ENCODE data around the gene VAT1L.

The VAT1L gene

GRCh38 chr16:77788181-77789084, at the start of gene VAT1L:
Gene VAT1L (plus strand): TSS chr16:77788564. CDS start chr16:77788683, 119 bp downstream.
- no peak for TF ChIP-seq CTCF (IDR thresholded peaks at IDR 0.05; ENCODE audit: insufficient read depth, low read depth, low read length, missing control alignments)
- peak; percentile 16 for DNase-seq (ENCODE audit: low read depth)
- no peak within 1 kb of the TSS for H3K4me3 ChIP-seq (ENCODE audit: low read depth, low read length)

GRCh38 chr16:77738706-77739558, 49.4 kb upstream of the VAT1L start:
- DNase-seq (ENCODE audit: low read depth): no peak
- H3K4me3 ChIP-seq (ENCODE audit: low read depth, low read length): no peak overlapping the region
- no peak for TF ChIP-seq CTCF (IDR thresholded peaks at IDR 0.05; ENCODE audit: insufficient read depth, low read depth, low read length, missing control alignments)

GRCh38 chr16:77739559-77739892, 48.8 kb upstream of the VAT1L start:
- no peak for DNase-seq (ENCODE audit: low read depth)
- TF ChIP-seq CTCF (IDR thresholded peaks at IDR 0.05; ENCODE audit: insufficient read depth, low read depth, low read length, missing control alignments): no peak

GRCh38 chr16:77744141-77744540, 44.2 kb upstream of the VAT1L start:
- DNase-seq (ENCODE audit: low read depth): no peak
- no peak for TF ChIP-seq CTCF (IDR thresholded peaks at IDR 0.05; ENCODE audit: insufficient read depth, low read depth, low read length, missing control alignments)
- H3K4me3 ChIP-seq (ENCODE audit: low read depth, low read length): no peak overlapping the region

More at GRCh38 chr16:77739559-77739892, 48.8 kb upstream of the VAT1L start:
- H3K4me3 ChIP-seq (ENCODE audit: low read depth, low read length): no peak overlapping the region

- no peak for TF ChIP-seq CTCF (IDR thresholded peaks at IDR 0.05; ENCODE audit: insufficient read depth, low read depth, low read length, missing control alignments)
- DNase-seq (ENCODE audit: low read depth): no peak
- no peak overlapping the region for H3K4me3 ChIP-seq (ENCODE audit: low read depth, low read length)
These were observed 42.4 kb upstream of the VAT1L start for GRCh38 chr16:77745972-77746371.

GRCh38 chr16:77748421-77749005, 39.9 kb upstream of the VAT1L start:
- no peak overlapping the region for H3K4me3 ChIP-seq (ENCODE audit: low read depth, low read length)
- no peak for TF ChIP-seq CTCF (IDR thresholded peaks at IDR 0.05; ENCODE audit: insufficient read depth, low read depth, low read length, missing control alignments)
- no peak for DNase-seq (ENCODE audit: low read depth)

All from GM12865 (cell line).